Inflammatory macrophage (primary cell): Measurements from ENCODE around the gene BTG4.

ENCODE experiments used
- DNase-seq, 2 donors: peaks; one replicate each; pipeline ENCODE4 v3.0.0-alpha.2; 2020 to 2022

Gene BTG4

GRCh38 chr11:111454561-111455192 is 57.5 kb downstream of the BTG4 start:
- peak in 1 of 2 donors; percentile 47 for DNase-seq

DNA sequence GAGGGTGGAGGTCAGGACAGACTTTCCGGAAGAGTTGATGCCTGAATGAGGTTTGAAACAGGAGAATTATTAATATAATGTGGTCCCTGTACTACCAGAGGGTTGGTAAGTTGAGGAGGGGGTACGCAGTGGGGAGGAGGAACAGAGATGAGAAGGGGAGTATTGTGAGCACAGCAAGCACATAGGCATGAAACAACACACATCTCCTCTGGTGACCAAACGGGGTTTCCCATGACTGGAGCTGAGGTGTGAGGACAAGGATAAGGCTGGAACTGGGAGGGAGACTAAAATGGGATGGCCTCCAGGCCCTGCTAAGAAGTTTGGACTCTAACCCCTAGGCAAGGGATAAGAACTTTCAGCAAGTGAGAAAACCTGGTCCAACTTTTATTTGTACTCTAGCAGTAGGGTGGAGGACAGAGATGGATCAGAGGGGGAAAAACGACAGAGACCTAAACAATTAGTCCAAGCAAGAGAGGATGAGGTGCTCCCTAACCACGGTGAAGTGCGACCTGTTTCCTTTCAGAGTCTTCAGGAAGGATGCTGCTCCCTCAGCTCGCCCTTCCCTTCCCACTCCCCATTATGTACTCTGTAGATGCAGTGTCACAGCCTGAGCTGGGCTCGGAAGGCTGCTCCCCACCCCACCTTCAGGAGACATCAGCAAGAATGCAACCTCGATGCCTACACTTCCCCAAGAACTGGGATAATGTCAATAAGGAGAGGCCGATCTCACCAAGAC is 59.2 kb downstream of the BTG4 start:
- DNase-seq: no peak

DNA sequence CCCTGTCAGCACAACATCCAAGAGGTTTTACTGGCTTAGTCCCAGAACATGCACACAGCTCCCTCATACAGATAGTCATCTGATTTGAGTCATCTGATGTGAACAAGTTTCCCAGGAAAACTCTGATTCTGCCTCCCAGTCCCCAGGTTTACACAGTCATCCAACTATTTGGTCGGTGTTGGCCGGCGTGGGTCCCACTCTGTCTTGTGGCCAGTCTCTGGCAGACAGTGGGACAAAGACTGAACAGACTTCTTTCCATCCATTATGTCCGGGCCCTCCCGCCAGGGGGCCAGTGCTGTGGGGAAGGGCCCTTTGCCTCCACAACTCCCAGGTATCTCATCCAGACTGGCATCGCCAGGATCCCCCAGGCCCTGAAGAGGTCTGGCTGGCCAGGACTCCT is 60.0 kb downstream of the BTG4 start:
- DNase-seq: no peak

DNA sequence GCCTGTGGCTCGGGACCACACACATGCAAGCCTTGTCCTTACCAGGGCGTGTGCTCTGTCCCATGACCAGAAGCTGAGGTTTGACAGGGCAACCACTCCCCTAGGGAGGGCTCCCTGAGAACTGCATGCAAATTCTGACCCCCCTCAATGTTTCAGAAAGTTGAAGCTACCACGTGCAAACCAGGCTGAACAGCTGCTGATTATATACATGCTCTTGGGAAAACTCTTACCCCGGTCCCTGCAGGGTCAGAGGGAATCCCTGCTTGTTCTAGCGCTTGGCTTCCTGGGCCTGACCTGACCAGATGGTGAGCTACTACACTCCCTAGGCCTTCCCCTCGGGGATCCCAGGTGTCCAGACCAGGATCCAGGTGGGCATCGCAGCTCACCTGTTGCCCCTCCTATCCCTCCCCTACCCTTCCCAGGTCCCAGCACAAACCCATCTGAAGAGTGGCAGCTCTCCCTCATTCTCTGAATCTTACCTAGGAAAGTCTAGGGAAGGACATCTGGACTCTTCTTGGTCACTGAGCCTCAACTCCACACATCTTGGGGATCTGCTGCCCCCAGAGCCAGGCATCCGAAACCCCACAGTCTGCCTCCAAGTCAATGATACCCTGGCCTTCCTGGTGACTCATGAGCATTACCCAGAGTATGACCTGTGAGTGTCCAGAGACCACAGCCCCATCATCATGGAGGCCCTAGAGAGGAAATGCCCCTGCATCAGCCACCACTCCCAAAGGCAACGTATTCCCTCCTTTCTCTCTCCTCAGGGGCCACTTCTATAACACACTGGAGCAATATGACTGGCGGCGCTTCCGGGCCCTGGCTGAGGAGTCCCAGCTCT is 61.5 kb downstream of the BTG4 start:
- DNase-seq: no peak

GRCh38 chr11:111449696-111450479 is 62.3 kb downstream of the BTG4 start:
- DNase-seq: no peak

DNA sequence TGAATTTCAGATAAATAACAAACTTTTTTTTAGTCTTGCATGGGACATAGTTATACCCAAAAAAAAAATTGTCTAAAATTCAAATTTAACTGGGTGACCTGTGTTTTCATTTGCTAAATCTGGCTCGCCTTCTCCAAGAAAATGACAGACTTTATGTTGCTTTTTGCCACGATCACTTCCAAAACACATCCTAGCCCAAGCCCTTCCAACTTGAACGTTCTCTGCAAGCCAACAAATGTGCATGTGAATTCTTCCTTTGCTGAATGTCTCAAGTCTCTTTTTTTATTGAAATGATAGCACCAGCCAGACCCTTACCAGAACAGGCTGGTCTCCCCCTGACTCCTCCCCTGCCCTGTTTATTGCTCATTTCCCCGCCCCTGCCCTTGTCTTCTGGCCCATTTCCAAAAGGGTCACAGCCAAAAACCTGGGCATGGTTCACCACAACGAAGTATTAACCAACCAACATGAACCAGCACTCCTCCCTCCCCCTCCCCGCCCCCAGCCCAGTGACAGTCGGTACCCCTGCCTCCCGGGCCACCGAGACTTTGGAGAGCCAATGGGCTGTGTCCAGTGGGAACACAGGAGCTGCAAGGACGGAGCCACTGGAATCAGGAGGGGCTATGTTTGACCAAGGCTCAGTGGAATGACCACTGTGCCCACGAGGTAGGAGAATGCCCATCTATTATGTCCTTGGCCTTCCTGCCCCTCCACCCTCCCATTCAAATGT is 63.2 kb downstream of the BTG4 start:
- DNase-seq: no peak

DNA sequence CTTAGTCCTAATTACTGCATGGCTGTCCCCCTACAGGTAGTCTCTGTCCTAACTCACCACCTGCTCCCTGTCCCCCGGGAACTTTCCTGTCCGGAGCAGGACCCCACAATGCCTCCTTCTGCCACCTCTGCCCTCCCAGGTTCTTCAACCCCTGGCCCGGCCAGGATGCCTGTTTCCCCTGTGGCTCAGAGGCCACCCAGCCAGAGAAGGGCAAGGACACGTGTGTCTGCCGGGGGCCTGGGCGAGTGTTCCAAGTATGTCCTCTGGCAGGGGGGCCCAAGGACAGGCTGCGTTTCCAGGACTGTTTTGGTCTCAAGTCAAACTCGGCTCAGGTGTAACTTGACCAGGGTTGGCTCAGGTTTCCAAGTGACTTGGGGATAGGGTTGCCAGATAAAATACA is 63.8 kb downstream of the BTG4 start:
- DNase-seq: no peak

- no peak for DNase-seq
These were observed 64.3 kb downstream of the BTG4 start for GRCh38 chr11:111447931-111448330.

GRCh38 chr11:111447112-111447471 is 65.1 kb downstream of the BTG4 start:
- no peak for DNase-seq

GRCh38 chr11:111446404-111447111 is 65.6 kb downstream of the BTG4 start:
- DNase-seq: peak; percentile 95 to 97

DNA sequence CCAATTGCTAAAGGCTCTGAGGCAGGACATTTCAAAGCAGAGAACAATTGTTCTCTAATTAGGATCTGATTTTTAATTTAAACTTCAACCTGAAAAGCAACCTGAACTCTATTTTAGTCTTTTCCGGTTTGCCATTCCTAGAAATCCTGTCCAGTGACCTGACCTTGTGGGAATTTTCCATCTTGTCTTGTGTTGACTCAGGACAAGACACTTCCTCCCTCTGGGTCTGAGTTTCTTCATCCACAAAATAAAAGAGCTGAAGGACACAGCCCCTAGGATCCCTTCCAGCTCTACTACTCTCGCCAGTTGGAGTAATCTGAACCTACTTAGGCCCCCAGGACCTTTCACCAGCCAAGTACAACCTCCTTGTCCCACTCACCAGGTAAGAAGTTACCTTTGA is 66.6 kb downstream of the BTG4 start:
- no peak for DNase-seq
